ENCODE results near the gene TMEM59. TPM values are rescaled to one million over a fixed set of nuclear protein-coding genes. Genes with fewer than 3 reads are reported as not detected.
"Not testable (repeated sequence)": the region's sequence is repeated elsewhere in the genome, so short reads cannot be mapped to it uniquely, and the experiment has no call there.

The TMEM59 gene
- total RNA-seq, 1 donor from 2014 or later: 283 TPM

DNA sequence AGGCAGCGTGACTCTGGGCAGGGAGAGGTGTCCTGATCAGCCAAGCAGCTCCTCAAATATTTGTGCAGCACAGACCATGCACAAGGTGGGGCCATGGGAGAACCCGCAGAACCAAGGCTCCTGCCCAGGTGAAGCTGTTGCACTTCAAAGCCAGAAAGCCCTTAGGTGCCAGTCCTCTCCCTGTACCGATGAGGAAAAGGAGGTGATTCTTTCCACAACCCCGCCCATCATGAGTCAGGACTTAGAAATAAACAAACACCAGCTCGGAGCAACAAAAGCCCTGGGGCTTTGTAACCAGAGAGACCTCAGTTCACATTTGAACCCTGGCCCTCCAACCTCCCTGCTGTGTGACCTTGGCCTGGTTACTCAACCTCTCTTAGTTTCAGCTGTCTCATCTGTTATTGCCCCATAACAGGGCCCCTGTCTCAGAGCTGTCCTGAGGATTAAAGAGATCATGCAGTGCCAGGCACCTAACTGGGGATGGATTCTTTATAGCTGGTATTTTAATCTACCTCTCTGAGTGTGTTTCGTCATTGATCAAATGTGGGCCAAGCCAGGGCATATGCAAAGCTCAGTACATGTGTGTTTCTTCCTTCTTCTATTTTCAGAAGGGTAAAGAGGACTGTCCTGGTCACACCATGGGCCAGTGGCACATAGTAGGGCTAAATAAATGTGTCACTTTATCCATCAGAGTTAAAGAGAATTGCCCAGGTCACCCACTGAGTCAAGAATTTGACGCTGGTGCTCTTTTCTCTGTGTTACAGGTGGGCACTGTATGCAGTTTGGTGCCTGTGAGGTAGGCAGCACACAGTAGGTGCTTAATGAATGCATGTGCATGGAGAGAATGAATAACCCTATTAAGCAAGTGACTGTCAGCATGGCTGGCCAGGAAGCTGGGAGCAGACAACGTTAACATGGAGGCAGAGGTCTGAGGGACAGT, 36.4 kb downstream of the TMEM59 start:
- DNase-seq (ENCODE audit: low spot score) (no peak), ATAC-seq (no peak)
- intact Hi-C loops (cut with DNase I): no loop called here

DNA sequence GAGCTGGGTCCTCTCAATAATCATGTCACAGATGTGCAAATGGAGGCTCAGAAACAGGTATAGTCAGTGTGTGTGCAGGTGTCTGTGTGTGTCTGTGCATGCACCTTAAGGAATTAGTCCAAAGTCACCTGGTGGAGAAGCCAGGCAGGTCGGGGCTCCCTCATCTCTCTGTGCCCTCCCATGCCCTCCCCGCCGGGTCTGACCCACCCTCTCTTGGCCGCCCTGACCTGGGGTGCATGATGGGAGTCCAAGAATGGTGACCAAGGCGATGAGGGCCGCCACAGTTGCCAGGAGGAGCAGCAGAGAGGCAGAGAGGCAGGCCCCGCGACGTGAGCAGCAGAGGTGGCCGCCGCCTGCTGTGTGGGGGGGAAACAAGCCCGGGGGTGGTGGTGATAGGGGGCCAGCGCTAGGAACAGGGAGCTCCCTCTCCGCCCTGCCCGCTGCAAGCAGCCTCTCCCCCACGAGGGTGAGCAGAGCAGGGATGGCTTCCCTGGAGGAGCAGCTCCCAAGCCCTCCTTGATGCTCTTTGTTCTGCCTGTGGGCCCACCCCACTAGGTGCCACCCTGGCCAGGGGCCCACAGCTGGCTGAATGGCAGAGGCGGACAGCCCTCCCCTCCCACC, 38.9 kb downstream of the TMEM59 start:
- intact Hi-C loops (cut with DNase I): no loop called here
- DNase-seq (ENCODE audit: low spot score) (no peak), ATAC-seq (no peak)

DNA sequence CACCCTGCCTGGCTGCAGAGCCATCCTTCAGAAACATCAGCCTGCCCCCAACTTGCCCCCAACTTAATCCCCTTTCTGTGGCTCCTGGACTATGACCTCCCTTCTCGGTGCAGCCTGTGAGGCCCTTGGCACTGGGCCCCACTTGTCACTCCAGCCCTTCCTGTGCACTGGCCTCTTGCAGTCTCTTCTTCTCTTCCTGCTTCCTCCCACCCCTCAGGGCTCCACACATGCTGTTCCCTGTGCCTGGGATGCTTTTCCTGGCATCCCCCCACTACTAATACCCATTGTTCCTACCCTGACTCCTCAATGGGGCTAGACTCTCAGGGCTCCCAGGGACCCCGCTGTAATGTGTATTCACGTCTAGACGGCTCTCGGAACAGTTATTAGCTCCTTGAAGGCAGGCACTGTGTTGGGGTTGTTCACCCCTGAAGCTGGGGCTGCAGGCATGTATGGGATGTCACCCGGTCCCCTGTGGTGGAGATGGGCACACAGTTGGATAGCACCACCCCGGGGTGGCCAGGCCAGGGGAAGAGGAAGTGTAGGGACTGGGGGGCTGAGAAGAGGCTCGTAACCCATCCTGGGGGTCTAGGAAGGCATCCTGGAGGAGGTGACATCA, 39.5 kb downstream of the TMEM59 start:
- no peak for DNase-seq (ENCODE audit: low spot score)
- intact Hi-C loops (cut with DNase I): no loop called here

DNA sequence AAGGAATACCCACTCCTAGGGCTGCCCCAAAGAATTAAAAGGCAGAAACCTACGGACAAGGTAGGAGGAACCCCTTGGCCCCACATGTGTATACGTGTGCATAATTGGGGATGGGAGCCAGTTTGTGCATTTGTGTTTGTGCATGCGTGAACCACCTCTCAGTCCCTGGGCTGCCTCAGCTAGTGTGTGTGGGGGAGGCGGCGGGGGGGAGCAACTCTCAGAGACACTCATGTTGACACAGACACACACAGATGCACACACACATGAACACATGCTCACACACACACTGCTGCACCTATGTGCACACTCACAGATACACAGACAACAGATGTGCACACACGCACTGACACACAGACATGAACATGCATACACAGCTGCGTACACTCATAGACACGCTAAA, 40.1 kb downstream of the TMEM59 start:
- intact Hi-C loops (cut with DNase I): no loop called here
- no peak for ATAC-seq
- DNase-seq (ENCODE audit: low spot score): no peak

More for the DNA sequence above, 39.5 kb downstream of the TMEM59 start:
- ATAC-seq: no peak

DNA sequence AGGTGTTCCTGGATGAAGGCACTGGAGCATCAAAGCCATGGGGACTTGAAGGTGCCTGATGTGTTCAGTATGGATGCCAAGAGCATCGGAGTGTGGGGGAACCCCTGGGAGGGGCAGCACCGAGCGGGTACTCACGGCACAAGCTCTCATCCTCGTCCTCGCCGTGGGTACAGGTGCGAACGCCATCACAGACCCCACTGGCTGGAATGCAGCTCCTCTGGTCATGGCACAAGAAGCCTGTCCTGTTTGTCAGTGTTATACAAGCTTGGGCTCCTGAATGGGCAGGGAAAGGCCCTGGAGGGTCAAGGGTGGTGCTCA, 41.0 kb downstream of the TMEM59 start:
- intact Hi-C loops (cut with DNase I): no loop called here
- no peak for ATAC-seq
- DNase-seq (ENCODE audit: low spot score): no peak

DNA sequence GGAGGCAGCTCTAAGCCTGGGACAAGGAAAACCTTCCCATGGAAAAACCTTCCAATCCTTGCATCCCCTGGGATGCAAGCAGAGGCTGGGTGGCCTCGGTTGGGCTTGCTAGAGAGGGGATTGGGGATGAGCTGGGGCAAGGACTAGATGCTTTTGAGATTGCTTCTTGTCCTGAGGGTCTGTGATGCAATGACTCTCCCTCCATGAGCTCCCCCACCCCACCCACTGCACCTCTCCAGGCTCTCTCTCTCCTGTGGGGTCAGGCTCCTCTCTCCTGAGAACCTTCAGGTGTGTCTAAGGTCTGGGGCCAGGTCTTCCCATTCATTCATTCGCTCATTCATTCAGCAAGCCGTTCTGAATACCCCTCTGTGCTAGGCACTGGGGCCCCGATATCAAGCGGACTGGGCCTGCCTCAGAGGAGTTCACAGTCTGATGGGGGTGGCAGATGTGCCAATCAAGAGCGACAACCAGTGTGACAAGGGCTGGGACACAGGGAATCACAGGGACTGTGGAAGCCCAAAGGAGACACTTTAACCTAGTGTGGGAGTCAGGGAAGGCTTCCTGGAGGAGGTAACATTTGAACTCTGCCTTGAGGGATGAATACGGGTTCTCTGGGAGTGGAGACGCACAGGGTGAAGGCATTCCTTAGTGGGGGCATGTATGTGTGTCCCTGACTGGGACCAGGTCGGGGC, 41.5 kb downstream of the TMEM59 start:
- intact Hi-C loops (cut with DNase I): no loop called here
- ATAC-seq (no peak), DNase-seq (ENCODE audit: low spot score) (no peak)

DNA sequence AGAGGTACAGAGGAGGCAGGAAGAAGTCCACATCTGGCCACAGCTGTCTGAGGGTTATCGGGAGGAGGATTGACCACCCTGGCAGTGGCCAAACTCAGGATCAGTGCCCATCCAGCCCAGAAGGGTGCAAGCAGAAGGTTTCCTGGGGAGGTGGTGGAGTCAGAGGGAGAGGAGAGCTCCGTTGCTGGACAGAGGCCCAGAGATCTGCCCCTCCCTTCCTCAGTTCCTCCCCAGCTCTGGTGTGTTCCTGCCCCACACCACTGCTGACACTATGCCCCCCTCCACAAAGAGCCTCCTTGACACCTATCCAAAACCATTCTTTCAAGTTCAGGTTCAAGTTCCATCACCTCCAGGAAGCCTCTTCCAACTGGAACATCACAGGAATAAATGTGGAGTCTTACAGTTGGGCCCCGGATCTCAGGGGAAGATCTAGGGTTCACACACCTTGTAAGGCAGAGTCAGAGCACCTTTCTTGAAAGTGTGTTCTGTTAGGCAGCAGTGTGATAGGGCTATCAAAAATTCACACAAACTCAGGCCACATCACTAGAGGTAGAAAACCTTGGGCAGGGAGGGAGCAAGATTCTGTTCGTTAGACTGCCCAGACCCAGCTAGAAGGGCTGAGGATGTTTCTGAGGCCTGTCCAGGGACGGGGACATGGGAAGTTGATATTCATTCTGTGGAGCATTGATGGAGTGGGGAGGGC, 42.4 kb downstream of the TMEM59 start:
- ATAC-seq (no peak), DNase-seq (ENCODE audit: low spot score) (no peak)
- intact Hi-C loops (cut with DNase I): no loop called here

DNA sequence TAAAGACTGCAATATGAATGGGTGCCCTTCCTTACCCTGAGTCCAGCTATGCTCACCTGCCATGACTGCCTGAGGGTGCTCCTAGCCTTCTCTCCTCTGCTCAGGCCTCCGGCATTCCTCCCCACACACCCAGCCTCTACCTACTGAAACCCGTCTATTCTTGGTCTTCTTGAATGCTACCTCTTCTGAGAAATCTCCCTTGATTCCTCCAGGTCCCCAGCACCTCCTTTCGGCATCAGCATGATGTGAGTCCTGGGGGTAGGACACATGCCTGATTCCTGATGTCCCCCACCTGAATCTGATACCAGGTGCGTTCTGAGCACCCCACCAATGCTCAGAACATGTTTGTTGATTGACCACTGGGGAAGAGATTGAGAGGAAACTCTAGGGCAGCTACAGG, 43.6 kb downstream of the TMEM59 start:
- ATAC-seq: no peak
- DNase-seq (ENCODE audit: low spot score): no peak
- intact Hi-C loops (cut with DNase I): no loop called here

DNA sequence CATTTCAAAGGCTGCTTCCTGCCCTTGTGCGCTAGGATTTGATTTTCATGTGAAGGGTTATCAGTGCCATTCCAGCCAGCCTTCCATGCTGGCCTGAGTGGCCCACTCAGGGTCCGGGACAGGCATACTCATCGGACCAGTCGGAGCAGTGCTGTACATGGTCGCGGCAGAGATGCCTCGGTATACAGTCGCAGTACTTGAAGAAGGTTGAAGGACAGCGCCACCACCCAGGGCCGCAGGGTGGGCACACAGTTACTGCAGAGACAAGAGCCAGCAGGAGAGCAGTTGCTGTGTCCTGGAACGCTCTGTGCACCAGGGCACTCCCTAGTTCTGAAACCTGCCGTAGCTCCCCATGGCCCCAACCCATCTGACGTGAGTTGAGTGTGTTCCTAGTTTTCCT, 44.1 kb downstream of the TMEM59 start:
- intact Hi-C loops (cut with DNase I): no loop called here
- no peak for ATAC-seq
- DNase-seq (ENCODE audit: low spot score): no peak

DNA sequence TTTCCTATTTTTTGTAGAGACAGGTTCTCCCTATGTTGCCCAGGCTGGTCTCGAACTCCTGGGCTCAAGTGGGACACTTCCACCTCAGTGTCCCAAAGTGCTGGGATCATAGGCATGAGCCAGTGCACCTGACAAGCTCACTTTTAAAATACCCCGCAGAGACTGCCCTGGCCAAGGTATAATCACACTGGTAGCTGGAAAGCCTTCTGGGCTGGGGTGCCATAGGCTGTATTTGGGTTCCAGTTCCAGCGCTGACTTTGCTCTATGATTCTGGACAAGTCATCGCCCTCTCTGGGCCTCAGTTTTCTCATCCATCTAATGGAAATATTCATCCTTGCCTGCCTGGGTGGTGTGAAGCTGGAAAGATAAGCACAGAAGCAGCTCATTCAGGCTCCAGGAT, 45.4 kb downstream of the TMEM59 start:
- intact Hi-C loops (cut with DNase I): no loop called here
- no peak for ATAC-seq
- DNase-seq (ENCODE audit: low spot score): no peak

DNA sequence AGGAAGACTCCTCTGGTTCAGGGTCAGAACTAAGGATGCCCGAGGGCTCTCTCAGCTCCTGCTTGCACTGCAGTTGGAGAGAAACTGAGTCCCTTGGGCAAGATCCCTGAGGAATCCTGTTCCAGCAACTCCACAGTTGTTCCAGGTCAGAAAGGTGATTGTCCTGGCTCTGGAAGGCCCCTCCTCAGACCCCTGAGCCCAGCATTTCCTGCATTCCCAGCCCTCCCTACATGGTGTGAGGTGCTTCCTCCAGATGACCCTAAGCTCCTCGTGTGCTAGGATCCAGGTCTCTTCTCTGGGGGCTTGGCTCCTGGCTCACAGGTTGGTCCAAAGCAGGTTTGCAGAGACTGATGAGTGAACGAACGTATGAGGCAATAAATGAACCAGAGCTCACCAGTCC, 46.5 kb downstream of the TMEM59 start:
- ATAC-seq (no peak), DNase-seq (ENCODE audit: low spot score) (no peak)
- intact Hi-C loops (cut with DNase I): no loop called here

DNA sequence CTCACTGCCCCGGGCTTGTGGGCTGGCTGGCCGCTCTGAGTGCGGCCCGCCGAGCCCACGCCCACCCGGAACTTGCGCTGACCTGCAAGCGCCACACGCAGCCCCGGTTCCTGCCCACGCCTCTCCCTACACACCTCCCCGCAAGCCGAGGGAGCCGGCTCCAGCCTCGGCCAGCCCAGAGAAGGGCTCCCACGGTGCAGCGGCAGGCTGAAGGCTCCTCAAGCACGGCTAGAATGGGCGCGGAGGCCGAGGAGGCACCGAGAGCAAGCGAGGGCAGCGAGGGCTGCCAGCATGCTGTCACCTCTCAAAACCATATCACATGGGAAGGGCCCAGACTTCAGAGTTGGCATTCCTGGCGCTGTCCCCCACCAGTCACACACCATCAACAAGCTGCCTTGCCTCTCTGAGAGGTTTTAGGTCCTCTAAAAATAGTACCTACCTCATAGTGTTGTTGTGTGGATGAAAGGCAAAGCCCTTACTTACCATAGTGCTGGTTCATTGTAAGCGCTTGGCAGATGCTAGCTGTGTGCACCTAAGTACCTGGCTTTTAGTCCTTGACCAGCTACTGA, 48.4 kb downstream of the TMEM59 start:
- intact Hi-C loops (cut with DNase I): no loop called here
- ATAC-seq: no peak
- no peak for DNase-seq (ENCODE audit: low spot score)

DNA sequence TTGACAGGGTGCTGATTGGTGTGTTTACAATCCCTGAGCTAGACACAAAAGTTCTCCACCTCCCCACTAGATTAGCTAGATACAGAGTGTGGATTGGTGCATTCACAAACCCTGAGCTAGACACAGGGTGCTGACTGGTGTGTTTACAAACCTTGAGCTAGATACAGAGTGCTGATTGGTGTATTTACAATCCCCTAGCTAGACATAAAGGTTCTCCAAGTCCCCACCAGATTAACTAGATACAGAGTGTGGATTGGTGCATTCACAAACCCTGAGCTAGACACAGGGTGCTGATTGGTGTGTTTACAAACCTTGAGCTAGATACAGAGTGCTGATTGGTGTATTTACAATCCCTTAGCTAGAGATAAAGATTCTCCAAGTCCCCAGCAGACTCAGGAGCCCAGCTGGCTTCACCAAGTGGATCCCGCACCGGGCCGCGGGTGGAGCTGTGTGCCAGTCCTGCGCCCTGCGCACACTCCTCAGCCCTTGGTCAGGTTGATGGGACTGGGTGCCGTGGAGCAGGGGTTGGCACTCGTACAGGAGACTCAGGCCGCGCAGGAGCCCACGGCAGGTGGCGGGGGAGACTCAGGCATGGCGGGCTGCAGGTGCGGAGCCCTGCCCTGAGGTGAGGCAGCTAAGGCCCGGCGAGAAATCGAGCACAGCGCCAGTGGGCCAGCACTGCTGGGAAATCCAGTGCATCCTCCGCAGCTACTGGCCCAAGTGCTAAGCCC, 49.1 kb downstream of the TMEM59 start:
- ATAC-seq; intact Hi-C loops (cut with DNase I); DNase-seq (ENCODE audit: low spot score): not testable (repeated sequence)

DNA sequence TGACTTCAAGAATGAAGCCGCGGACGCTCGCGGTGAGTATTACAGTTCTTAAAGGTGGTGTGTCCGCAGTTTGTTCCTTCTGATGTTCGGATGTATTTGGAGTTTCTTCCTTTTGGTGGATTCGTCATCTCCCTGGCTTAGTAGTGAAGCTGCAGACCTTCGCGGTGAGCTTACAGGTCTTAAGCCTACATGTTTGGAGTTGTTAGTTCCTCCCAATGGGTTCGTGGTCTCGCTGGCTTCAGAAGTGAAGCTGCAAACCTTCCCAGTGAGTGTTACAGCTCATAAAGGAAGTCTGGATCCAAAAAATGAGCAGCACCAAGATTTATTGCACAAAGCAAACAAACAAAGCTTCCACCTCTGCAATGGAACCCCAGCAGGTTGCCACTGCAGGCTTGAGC, 49.8 kb downstream of the TMEM59 start:
- no peak for ATAC-seq
- intact Hi-C loops (cut with DNase I): no loop called here
- no peak for DNase-seq (ENCODE audit: low spot score)

DNA sequence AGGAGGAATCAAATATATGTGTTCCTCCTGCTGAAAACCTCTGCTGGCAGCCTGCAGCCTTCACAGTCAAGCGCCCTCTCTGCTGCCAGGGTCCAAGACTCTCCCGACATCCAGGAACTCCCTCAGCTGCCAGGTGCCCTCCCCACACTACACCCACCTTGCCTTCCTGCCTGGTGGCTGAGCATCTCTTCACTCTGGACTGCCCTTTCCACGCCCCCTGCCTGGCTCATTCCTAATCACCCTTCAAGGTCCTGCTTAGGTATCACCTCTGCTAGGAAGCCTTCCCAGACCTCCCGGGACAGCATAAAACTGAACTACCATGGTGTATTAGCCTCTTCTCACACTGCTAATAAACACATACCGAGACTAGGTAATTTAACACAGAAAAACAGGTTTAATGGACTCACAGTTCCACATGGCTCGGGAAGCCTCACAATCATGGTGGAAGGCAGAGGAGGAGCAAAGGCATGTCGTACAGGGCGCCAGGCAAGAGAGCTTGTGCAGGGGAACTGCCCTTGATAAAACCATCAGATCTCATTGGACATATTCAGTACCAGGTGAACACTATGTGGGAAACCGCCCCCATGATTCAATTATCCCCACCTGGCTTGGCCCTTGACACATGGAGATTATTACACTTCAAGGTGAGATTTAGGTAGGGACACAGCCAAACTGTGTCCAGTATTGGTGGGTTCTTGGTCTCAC, 50.3 kb downstream of the TMEM59 start:
- no peak for DNase-seq (ENCODE audit: low spot score)
- no peak for ATAC-seq
- intact Hi-C loops (cut with DNase I): no loop called here

DNA sequence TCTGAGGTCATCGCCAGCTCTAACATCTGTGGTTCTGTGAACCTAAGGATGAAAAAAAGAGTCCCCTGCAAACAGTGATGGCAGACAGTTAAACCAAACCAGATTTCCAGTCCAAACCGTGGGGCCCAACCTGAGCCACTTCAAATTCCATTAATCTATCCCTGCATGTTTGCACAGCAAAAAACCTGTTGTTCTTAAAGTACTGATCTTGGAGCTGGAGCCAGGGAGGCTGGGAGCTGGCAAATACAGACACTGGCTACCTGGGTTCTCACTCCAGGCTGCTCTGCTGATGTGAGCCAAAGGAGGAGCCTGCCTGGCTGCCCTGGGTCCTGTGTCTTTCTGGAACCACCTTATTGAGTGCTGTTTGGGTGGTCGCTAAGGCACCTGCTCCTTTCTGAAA, 51.4 kb downstream of the TMEM59 start:
- intact Hi-C loops (cut with DNase I): no loop called here
- ATAC-seq: no peak
- no peak for DNase-seq (ENCODE audit: low spot score)

DNA sequence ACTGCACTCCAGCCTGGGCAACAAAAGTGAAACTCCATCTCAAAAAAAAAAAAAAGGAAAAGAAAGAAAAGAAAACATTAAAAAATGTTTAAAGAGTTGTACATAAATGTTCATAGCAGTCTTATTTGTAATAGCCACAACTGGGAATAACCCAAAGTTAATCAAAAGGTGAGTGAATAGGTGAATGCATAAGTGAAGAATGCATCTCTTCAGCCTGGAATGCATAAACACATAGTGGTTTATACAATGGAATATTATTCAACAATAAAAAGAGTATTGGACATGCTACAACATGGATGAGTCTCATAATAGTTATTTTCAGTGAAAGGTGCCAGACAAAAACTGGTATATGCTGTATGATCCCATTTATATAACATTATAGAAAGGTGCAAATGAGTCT, 53.1 kb downstream of the TMEM59 start:
- intact Hi-C loops (cut with DNase I): no loop called here
- DNase-seq (ENCODE audit: low spot score) (no peak), ATAC-seq (no peak)

DNA sequence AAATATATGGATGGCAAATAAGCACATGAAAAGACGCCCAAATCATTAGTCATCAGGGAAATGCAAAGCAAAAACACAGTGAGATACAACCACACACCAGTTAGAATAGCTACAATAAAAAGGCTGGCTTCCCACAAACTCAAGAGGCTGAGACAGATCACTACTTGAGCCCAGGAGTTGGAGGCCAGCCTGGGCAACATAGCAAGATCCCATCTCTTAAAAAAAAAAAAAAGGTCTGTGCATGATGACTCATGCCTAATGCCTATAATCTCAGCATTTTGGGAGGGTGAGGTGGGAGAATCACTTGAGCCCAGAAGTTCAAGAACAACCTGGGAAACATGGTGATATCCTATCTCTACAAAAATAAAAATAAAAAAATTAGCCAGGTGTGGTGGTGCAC, 54.8 kb downstream of the TMEM59 start:
- DNase-seq (ENCODE audit: low spot score): no peak
- intact Hi-C loops (cut with DNase I): no loop called here
- no peak for ATAC-seq
